Measurements from ENCODE around the gene AGBL4.

GRCh38 chr1:49045371-49045770 is 978.4 kb downstream of the AGBL4 start:
- no peak for TF ChIP-seq CTCF (IDR thresholded peaks at IDR 0.05; ENCODE audit: borderline replicate concordance, extremely low read depth, low read length, poor library complexity, severe bottlenecking)
- TF ChIP-seq EZH2 (IDR thresholded peaks at IDR 0.05; ENCODE audit: borderline replicate concordance, low read depth, low read length, severe bottlenecking): no peak
